Astrocyte of the hippocampus (primary cell): ENCODE results near the gene SLC4A1AP.
"Not testable (repeated sequence)": the region's sequence is repeated elsewhere in the genome, so short reads cannot be mapped to it uniquely, and the experiment has no call there.

ENCODE experiments used
- DNase-seq: peaks from one replicate; pipeline ENCODE4 v3.0.0; 2011; ENCODE audit warnings: low read depth, low spot score

SLC4A1AP gene, protein sequence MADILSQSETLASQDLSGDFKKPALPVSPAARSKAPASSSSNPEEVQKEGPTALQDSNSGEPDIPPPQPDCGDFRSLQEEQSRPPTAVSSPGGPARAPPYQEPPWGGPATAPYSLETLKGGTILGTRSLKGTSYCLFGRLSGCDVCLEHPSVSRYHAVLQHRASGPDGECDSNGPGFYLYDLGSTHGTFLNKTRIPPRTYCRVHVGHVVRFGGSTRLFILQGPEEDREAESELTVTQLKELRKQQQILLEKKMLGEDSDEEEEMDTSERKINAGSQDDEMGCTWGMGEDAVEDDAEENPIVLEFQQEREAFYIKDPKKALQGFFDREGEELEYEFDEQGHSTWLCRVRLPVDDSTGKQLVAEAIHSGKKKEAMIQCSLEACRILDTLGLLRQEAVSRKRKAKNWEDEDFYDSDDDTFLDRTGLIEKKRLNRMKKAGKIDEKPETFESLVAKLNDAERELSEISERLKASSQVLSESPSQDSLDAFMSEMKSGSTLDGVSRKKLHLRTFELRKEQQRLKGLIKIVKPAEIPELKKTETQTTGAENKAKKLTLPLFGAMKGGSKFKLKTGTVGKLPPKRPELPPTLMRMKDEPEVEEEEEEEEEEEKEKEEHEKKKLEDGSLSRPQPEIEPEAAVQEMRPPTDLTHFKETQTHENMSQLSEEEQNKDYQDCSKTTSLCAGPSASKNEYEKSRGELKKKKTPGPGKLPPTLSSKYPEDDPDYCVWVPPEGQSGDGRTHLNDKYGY

GRCh38 chr2:27663285-27664153, at the start of gene SLC4A1AP, which contains the start of gene SUPT7L:
SLC4A1AP (plus strand) TSS chr2:27663889; CDS start chr2:27663915, 26 bp downstream.
SUPT7L (minus strand) TSS chr2:27663614; CDS start chr2:27662192, 1,422 bp downstream.
- peak; percentile 90 for DNase-seq

DNA sequence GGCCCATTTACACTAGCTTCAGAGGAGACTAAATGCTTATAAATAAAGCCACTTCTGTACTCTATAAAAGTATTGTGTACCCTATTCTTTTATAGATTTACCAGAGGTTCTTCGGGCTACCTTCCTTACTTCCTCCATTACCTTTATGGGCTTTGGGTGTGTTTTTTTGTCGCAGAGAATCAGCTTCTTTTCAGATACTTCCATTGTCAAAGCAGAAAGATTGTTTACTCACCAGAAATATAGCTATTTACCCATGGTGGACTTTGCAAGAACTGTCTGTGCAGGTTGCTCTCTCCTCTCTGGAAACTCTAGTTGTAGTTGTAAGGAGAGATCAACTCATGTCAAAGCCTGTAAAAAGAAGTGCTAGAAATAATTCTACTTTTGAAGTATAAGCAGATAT, 49.7 kb upstream of the SLC4A1AP start:
- no peak for DNase-seq

GRCh38 chr2:27615316-27615715, 48.4 kb upstream of the SLC4A1AP start:
- no peak for DNase-seq

DNA sequence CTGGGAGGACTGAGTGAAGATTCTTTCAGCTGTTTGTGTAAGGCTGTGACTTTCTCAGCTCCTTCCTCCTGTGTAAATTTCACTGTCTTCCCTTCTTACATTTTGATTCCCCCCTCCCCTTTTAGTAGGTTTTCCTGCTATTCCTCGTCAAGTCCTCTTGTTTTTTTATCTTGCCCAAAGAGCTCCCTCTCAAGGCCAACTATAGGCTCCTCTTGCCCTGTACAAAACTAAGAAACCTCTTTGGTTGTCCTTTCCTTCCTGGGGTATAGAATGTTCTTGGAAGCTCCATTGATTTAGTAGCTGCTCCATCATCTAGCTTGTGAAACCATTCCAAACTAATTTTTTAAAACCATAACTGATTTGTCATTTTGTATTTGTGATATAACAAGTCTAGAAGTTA, 42.2 kb upstream of the SLC4A1AP start:
- DNase-seq, result no peak

DNA sequence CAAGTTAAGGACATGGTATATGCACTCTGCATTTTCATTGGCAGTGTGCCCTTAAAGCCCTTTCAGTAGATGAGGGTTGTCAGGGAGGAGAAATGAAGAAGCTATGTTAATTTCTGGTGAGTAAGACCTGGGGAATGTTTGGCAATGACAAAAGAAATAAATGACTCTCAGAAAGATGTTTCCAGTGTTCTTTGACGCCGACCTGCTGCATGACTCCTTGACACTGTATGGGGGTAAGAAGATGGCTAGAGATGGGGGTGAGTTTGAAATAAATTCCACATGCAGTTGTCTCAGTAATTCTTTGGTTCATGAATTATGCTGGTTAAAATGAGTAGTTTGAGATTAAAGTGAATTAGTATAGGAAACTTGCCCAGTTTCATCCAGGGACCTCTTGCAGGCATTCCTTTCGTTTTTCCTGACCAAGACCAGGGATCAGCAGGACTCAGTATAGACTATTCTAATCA, 40.7 kb upstream of the SLC4A1AP start:
- peak; percentile 93 for DNase-seq

- no peak for DNase-seq
Observed at GRCh38 chr2:27624943-27625342, 38.7 kb upstream of the SLC4A1AP start.

GRCh38 chr2:27626323-27626722, 37.4 kb upstream of the SLC4A1AP start:
- DNase-seq, result not testable (repeated sequence)

DNA sequence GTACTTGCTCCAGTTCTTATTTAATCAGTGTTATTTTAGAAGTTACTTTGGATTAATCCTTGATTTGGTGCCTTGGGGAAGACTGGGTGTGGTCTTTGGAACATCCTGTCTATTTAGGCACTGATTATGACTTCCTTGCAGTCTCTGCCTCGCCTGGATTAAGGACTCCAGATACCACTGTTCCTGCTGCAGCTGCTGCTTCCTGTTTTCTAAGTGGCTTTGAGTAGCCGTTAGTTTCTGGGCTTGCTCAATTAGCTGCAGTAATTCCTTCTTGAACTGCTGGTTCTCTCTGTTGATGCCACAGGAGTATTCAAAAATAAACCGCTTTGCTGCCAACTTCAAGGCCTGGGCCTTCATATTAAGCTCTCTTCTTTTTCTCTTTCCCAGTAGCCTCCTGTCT, 36.8 kb upstream of the SLC4A1AP start:
- not testable (repeated sequence) for DNase-seq

DNA sequence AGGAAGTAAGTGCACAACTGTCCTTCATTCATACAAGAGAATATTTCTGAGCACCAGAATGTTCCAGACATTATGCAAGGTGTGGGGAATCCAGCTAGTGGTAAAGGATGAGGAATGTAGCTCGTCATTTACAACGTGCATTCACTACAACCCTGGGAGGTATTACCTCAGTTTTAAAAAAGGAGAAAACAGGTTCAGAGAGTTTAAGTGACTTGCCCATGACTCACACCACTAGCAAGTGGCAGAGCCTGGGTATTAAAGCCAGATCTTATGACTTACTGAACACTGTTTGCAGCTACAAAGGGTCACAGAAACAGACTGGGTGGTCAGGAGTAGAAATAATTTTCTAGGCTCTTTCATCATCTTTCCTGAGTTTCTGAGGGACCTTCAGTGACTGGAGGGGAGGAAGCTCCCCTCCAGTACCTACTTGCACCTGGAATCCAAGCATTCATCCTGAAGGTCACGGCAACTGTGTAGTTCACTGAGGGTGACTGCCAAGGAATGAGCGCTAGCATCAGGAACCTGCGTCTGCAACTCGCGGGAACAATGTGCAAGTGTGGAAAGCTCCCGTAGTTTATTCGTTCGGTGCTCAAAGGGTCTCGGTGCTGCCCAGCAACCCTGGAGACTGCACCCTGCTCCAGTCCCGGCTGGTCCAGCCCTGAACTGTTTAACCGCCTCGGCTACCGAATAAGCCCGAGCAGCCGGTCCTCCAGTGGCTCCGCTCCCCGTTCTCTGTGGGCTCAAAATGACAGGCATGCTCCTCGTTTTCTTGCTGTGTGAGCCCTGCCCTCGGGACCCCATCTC, 35.5 kb upstream of the SLC4A1AP start:
- DNase-seq, result peak; percentile 95

DNA sequence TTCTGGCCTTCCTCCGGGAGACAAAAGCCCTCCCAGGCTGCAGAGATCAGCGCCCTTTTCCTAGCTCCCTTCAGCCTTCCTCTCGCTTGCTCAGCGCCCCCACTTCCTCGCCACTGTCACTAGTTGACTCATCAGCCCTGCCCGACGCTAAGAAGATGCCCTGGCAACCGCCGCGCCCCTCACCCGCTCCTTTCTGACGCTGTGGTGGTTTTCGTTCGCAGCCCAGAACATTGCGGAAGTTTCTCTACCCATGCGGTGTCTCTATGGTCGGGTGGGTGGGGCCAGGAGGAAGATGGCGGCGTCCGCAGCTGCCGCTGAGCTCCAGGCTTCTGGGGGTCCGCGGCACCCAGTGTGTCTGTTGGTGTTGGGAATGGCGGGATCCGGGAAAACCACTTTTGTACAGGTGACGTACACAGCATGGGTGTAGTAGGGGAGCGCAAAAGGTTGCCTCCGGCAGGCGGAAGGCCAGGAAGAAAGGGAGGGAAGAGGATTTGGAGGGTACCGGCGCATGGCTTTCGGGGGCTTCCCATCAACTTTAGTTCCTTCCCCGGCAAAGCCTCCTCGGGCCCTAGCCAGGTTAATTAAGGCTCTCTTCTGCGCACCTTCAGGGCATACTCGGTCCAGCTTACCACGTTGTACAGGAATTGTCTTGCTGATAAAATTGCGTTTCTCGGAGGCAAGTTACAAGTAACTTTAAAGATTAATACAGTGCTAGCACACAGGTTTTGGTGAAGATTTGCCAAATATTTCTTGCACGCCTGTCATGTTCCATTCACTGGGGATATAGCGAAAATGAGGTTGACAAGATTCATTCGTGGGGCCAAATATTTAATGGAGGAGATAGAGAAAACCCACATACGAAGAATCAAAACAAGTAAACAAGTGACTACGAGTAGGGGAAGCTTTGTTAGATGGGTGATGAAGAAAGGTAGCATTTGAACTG, 34.7 kb upstream of the SLC4A1AP start, which contains the start of the genes CCDC121 and GPN1:
Gene CCDC121 (minus strand): TSS at position 246 of the 943 bp plus-strand sequence. CDS start 1,213 bp downstream, outside the sequence.
Gene GPN1 (plus strand): TSS at position 284 of the 943 bp plus-strand sequence. CDS start 9 bp downstream, at position 293.
- DNase-seq, result peak; percentile 98

GRCh38 chr2:27630257-27630656, 33.4 kb upstream of the SLC4A1AP start:
- DNase-seq, result not testable (repeated sequence)

DNA sequence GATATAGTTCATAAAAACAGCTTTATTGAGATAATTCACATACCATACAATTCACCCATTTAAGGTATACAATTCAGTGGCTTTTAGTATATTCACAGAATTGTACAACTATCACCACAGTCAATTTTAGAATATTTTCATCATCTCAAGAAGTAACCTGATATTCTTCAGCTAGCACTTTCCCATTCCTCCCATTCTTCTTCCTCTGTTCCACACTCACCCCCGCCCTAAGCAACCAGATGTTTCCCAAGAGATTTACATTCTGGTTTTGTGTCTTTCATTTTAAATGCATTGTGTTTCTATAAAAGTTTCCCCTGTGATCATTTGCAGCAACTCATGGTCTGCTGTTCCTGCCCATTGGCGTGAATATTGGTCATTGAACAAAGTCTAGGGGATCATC, 29.4 kb upstream of the SLC4A1AP start:
- no peak for DNase-seq

DNA sequence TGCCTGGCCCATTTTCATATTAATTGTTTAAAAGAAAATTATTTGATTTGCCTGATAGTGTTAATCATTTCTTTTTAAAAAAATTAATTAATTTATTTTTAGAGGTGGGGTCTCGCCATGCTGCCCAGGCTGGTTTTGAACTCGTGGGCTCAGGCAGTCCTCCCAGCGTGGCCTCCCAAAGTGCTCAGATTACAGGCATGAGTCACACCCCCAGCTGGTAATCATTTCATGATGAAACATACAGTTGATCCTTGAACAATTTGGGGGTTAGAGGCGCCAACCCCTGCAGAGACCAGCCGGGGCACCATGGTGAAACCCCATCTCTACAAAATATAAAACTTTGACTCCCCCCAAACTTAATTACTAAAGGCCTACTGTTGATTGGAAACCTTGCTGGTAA, 26.9 kb upstream of the SLC4A1AP start:
- DNase-seq, result no peak

GRCh38 chr2:27638037-27638637, 25.6 kb upstream of the SLC4A1AP start:
- DNase-seq, result peak; percentile 72

DNA sequence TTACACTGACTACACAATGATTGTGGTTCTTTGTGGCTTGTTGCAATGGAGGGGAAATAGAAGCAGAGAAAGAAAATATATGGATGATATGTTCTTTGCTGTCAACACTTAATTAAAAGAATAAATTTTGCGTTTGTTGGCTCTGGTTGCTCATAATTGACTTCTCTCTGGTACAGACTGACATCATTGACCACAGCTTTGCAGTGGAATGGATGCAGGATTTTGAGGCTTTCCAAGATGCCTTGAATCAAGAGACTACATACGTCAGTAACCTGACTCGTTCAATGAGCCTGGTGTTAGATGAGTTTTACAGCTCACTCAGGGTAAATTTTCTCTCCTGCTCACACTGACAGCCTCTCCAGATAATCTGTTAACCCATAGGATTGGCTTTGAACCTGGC, 25.0 kb upstream of the SLC4A1AP start:
- peak; percentile 91 for DNase-seq

- no peak for DNase-seq
Observed at GRCh38 chr2:27640722-27641245, 22.9 kb upstream of the SLC4A1AP start.

DNA sequence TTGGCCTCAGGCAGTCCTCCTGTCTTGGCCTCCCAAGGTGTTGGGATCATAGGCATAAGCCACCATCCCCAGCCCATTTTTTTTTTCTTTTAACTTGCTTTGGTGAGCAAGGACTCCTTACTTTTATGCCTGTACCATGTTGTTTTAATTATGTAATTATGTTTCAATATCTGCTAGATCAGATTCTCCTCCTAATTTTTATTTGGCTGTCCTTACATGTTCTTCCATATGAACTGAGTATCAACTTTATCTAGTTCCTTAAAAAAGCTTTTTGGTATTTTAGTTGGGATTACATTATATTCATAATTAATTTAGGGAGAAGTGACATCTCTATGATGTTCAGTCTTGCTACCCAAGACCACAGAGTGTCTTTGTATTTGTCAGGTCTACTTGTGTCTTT, 18.5 kb upstream of the SLC4A1AP start:
- DNase-seq, result no peak

DNA sequence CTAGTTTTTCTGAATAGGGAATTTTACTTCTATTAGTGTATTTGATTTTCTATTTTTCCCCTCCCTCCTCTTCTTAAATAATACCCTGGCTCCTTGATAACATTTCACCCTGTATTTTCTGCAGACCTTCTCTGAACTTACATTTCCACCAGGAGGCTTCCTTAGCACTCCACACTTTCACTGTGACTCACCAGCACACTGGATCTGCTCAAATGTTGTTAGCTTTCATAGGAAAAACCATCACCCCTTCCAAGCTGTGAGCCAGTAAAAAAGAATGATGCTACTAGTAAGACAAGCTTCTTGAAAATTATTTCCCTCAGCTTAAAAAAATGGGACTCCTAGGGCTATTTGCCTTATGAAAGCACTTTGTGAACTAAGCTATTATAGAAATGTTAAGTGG, 16.4 kb upstream of the SLC4A1AP start:
- DNase-seq, result peak; percentile 34

GRCh38 chr2:27647737-27648136, 16.0 kb upstream of the SLC4A1AP start:
- DNase-seq, result no peak
